SK-N-SH (cell line): ENCODE data around the gene PRKN. TPM values are rescaled to one million over a fixed set of nuclear protein-coding genes. Genes with fewer than 3 reads are reported as not detected.

Source experiments
- CTCF ChIA-PET: fragments of 300-600, 350-600 bp; formaldehyde crosslinking; extraction: SDS; loops from one replicate; lab custom pipeline; 2021; lab: Yijun Ruan, JAX
- POLR2A ChIA-PET: fragments of 350-600 bp; sonication (Branson Sonifier 250); formaldehyde crosslinking; extraction: SDS; loops from one replicate; lab custom pipeline; 2020; ENCODE audit warnings: antibody characterized with exemption, inconsistent platforms; lab: Yijun Ruan, JAX
- DNase-seq: peaks from one replicate; pipeline ENCODE4 v3.0.0; 2012
- H2AFZ ChIP-seq: fragments of 200-600 bp; sonication (generic); 2 replicates; pipeline ENCODE4 v1.8.1; 2016; ENCODE audit warnings: antibody characterized with exemption, mild to moderate bottlenecking, low read depth
- H3F3A ChIP-seq: fragments of 200-600 bp; sonication (generic); replicated peaks from 2 replicates; pipeline ENCODE3; 2016; ENCODE audit warnings: antibody characterized with exemption, mild to moderate bottlenecking; ENCODE audit not compliant: insufficient read depth
- H3K27ac ChIP-seq, 2 experiments: fragments of 200-500 bp in 1 of 2; fragments of 200-600 bp in 1 of 2; sonication (Bioruptor generic) in 1 of 2; sonication (generic), shearing (Covaris generic) in 1 of 2; 2 replicates each; pipeline versions ENCODE4 v1.5.1 to v1.6.1; 2014 to 2016; ENCODE audit warnings: low read depth in 2 of 2, inconsistent platforms in 1 of 2, low read length in 1 of 2, mild to moderate bottlenecking in 1 of 2, mixed read lengths in 1 of 2
- H3K27me3 ChIP-seq: fragments of 200-600 bp; sonication (generic), shearing (Covaris generic); 2 replicates; pipeline ENCODE4 v1.6.1; 2016; ENCODE audit warnings: mixed run types; ENCODE audit not compliant: insufficient read depth
- H3K36me3 ChIP-seq, 2 experiments: fragments of 200-500 bp in 1 of 2; fragments of 200-600 bp in 1 of 2; sonication (Bioruptor generic) in 1 of 2; sonication (generic) in 1 of 2; replicated peaks in 1 of 2; 2 replicates each; pipeline versions ENCODE3 to v1.5.1; 2014 to 2016; ENCODE audit warnings: low read length in 1 of 2, mild to moderate bottlenecking in 1 of 2; ENCODE audit not compliant: insufficient read depth in 2 of 2, control insufficient read depth in 1 of 2
- H3K4me1 ChIP-seq, 2 experiments: fragments of 200-500 bp in 1 of 2; fragments of 200-600 bp in 1 of 2; sonication (Bioruptor generic) in 1 of 2; sonication (generic), shearing (Covaris generic) in 1 of 2; 2 replicates each; pipeline versions ENCODE4 v1.5.1 to v1.6.1; 2014 to 2016; ENCODE audit warnings: low read depth in 1 of 2, low read length in 1 of 2, mixed run types in 1 of 2; ENCODE audit not compliant: insufficient read depth in 2 of 2, control insufficient read depth in 1 of 2
- H3K4me2 ChIP-seq: fragments of 200-600 bp; sonication (generic), shearing (Covaris generic); 2 replicates; pipeline ENCODE4 v1.6.1; 2017; ENCODE audit warnings: mixed run types
- H3K4me3 ChIP-seq, 2 experiments: fragments of 200-500 bp in 1 of 2; fragments of 200-600 bp in 1 of 2; sonication (Bioruptor generic) in 1 of 2; sonication (generic), shearing (Covaris generic) in 1 of 2; 2 replicates each; pipeline versions ENCODE4 v1.5.1 to v1.8.1; 2014 to 2016; ENCODE audit warnings: low read depth in 2 of 2, inconsistent platforms in 1 of 2, low read length in 1 of 2, mild to moderate bottlenecking in 1 of 2, mixed read lengths in 1 of 2, moderate library complexity in 1 of 2
- H3K79me2 ChIP-seq: fragments of 200-600 bp; sonication (generic); 2 replicates; pipeline ENCODE4 v1.8.1; 2017; ENCODE audit warnings: mild to moderate bottlenecking; ENCODE audit not compliant: insufficient read depth
- H3K9ac ChIP-seq: fragments of 200-600 bp; sonication (generic); 2 replicates; pipeline ENCODE4 v1.6.1; 2017; ENCODE audit warnings: mixed run types
- H3K9me2 ChIP-seq: fragments of 200-600 bp; sonication (generic); 2 replicates; pipeline ENCODE4 v1.6.1; 2017; ENCODE audit warnings: mixed run types
- H3K9me3 ChIP-seq: fragments of 200-600 bp; sonication (generic); 2 replicates; pipeline ENCODE4 v1.6.1; 2017; ENCODE audit warnings: mixed run types, mild to moderate bottlenecking, moderate library complexity
- H4K20me1 ChIP-seq: fragments of 200-600 bp; sonication (generic); 2 replicates; pipeline ENCODE4 v1.6.1; 2017; ENCODE audit warnings: mild to moderate bottlenecking, mixed run types; ENCODE audit not compliant: insufficient read depth
- ELF1 ChIP-seq: IDR thresholded peaks from 2 replicates; pipeline ENCODE4 v1.4.0; 2012
- EP300 ChIP-seq, 2 experiments: IDR thresholded peaks; 2 replicates each; pipeline versions ENCODE4 v1.4.0 to v1.6.1; 2012; ENCODE audit warnings: borderline replicate concordance in 1 of 2, low read depth in 1 of 2, low read length in 1 of 2
- FOXJ3 ChIP-seq: sonication (generic); formaldehyde crosslinking; IDR thresholded peaks from 2 replicates; pipeline ENCODE4 v1.5.1; 2020; ENCODE audit warnings: mild to moderate bottlenecking, missing genetic modification reagents
- FOXM1 ChIP-seq: IDR thresholded peaks from 2 replicates; pipeline ENCODE4 v1.4.0; 2012; ENCODE audit warnings: low read depth, mild to moderate bottlenecking
- GATA2 ChIP-seq: sonication (generic); formaldehyde crosslinking; IDR thresholded peaks from 2 replicates; pipeline ENCODE4 v1.5.0; 2020; ENCODE audit warnings: mild to moderate bottlenecking, missing genetic modification reagents
- JUND ChIP-seq: IDR thresholded peaks from 2 replicates; pipeline ENCODE4 v1.4.0; 2012
- MEF2A ChIP-seq: IDR thresholded peaks from 2 replicates; pipeline ENCODE4 v1.4.0; 2012; ENCODE audit warnings: low read depth, borderline replicate concordance
- NFIC ChIP-seq: IDR thresholded peaks from 2 replicates; pipeline ENCODE4 v1.4.0; 2012; ENCODE audit warnings: borderline replicate concordance
- NRF1 ChIP-seq: IDR thresholded peaks from 2 replicates; pipeline ENCODE4 v1.6.1; 2012; ENCODE audit warnings: low read depth, mild to moderate bottlenecking, low read length
- POLR2AphosphoS5 ChIP-seq: IDR thresholded peaks from 2 replicates; pipeline ENCODE4 v1.6.1; 2012; ENCODE audit warnings: low read depth, low read length
- RCOR1 ChIP-seq: fragments of 150-350 bp; IDR thresholded peaks from 2 replicates; pipeline ENCODE4 v1.6.1; 2017; ENCODE audit warnings: antibody characterized with exemption, low read length
- RFX5 ChIP-seq: IDR thresholded peaks from 2 replicates; pipeline ENCODE4 v1.6.1; 2012; ENCODE audit warnings: mild to moderate bottlenecking, improper control_type of control experiment, low read length
- SMC3 ChIP-seq: IDR thresholded peaks from 2 replicates; pipeline ENCODE4 v1.6.1; 2012; ENCODE audit warnings: low read depth, low read length, improper control_type of control experiment
- TCF12 ChIP-seq: IDR thresholded peaks from 2 replicates; pipeline ENCODE4 v1.4.0; 2012
- WGBS: methylation state at CpG from one replicate; pipeline ENCODE4 v1.1.6; 2017; ENCODE audit warnings: low lambda C conversion rate; 5-methylcytosine and 5-hydroxymethylcytosine counted together
- polyA plus RNA-seq, 3 experiments: library from polyadenylated mRNA; depleted of rRNA; stranded (reverse); fragments of >200 nt; gene quantifications; 2 replicates each; pipeline ENCODE4 v1.2.3, GENCODE V29; 2012
- TF ChIP-seq, protein P1 (sequence below): IDR thresholded peaks from 2 replicates; pipeline ENCODE4 v1.4.0; 2012; ENCODE audit warnings: low read depth, borderline replicate concordance
- TF ChIP-seq, protein P2 (sequence below): fragments of 150-350 bp; IDR thresholded peaks from 2 replicates; pipeline ENCODE4 v1.6.1; 2016; ENCODE audit warnings: mild to moderate bottlenecking, low read depth, low read length
- TF ChIP-seq, protein P3 (sequence below): IDR thresholded peaks from 2 replicates; pipeline ENCODE4; 2012
- TF ChIP-seq, protein P4 (sequence below): fragments of 150-350 bp; IDR thresholded peaks from 2 replicates; pipeline ENCODE4 v1.6.1; 2017; ENCODE audit warnings: antibody characterized with exemption, low read length, low read depth, borderline replicate concordance
- TF ChIP-seq, protein P5 (sequence below): IDR thresholded peaks from 2 replicates; pipeline ENCODE4 v1.6.1; 2012; ENCODE audit warnings: mild to moderate bottlenecking, low read depth, low read length, moderate library complexity
- TF ChIP-seq, protein P6 (sequence below): IDR thresholded peaks from 2 replicates; pipeline ENCODE4 v1.4.0; 2012; ENCODE audit warnings: low read depth, borderline replicate concordance

The PRKN gene
- polyA plus RNA-seq, 1 of the 3 experiments (the other 2 are of a cell fraction): 0.76 TPM

DNA sequence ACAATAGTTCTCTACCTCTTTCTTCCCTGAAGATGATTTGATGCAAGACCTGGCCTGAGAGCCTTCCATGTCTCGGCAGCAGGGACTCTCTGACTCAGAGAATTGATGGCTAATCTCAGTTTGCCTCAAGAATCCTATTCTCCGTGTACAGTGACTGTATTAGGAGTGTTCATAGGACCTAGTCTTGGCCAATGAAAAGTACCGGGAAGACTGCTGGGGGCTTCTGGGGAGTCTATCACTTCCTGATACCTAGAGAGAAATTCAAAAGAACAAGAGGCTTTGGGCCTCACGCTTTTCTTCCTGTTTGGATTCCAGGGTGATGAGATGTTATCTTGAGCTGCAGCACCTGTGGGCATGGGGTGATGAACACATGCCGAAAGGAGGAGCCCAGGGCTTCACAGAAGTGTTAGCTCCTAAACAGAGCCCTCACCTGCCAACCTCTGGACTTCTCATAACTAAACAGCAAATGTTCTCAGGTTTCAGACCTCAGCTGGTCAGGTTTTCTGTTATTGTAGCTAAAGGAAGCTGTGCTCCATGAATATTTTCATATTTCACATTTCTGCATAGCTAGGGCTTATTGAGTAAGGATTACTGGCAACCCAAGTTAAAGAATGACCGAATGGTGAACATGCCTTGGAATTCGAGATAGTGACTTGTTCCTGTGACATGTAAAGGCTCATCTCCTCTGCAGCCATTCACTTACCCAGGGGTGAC is 1130.6 kb downstream of the PRKN start:
- no peak for TF ChIP-seq RFX5
- no peak for TF ChIP-seq EP300 (IDR thresholded peaks at IDR 0.05; ENCODE audit: borderline replicate concordance in 1 of 2, low read depth in 1 of 2, low read length in 1 of 2)
- no peak for TF ChIP-seq POLR2AphosphoS5
- TF ChIP-seq GATA2: no peak
- TF ChIP-seq, protein P1, sequence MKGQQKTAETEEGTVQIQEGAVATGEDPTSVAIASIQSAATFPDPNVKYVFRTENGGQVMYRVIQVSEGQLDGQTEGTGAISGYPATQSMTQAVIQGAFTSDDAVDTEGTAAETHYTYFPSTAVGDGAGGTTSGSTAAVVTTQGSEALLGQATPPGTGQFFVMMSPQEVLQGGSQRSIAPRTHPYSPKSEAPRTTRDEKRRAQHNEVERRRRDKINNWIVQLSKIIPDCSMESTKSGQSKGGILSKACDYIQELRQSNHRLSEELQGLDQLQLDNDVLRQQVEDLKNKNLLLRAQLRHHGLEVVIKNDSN: no peak
- TF ChIP-seq FOXM1: no peak
- no peak for TF ChIP-seq NRF1
- no peak for TF ChIP-seq TCF12
- no peak for TF ChIP-seq NFIC
- TF ChIP-seq, protein P2, sequence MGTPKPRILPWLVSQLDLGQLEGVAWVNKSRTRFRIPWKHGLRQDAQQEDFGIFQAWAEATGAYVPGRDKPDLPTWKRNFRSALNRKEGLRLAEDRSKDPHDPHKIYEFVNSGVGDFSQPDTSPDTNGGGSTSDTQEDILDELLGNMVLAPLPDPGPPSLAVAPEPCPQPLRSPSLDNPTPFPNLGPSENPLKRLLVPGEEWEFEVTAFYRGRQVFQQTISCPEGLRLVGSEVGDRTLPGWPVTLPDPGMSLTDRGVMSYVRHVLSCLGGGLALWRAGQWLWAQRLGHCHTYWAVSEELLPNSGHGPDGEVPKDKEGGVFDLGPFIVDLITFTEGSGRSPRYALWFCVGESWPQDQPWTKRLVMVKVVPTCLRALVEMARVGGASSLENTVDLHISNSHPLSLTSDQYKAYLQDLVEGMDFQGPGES: no peak
- TF ChIP-seq, protein P3, sequence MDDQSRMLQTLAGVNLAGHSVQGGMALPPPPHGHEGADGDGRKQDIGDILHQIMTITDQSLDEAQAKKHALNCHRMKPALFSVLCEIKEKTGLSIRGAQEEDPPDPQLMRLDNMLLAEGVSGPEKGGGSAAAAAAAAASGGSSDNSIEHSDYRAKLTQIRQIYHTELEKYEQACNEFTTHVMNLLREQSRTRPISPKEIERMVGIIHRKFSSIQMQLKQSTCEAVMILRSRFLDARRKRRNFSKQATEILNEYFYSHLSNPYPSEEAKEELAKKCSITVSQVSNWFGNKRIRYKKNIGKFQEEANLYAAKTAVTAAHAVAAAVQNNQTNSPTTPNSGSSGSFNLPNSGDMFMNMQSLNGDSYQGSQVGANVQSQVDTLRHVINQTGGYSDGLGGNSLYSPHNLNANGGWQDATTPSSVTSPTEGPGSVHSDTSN: no peak
- TF ChIP-seq, protein P4, sequence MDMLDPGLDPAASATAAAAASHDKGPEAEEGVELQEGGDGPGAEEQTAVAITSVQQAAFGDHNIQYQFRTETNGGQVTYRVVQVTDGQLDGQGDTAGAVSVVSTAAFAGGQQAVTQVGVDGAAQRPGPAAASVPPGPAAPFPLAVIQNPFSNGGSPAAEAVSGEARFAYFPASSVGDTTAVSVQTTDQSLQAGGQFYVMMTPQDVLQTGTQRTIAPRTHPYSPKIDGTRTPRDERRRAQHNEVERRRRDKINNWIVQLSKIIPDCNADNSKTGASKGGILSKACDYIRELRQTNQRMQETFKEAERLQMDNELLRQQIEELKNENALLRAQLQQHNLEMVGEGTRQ: no peak
- TF ChIP-seq MEF2A: no peak
- no peak for TF ChIP-seq ELF1
- TF ChIP-seq JUND: no peak
- TF ChIP-seq, protein P5, sequence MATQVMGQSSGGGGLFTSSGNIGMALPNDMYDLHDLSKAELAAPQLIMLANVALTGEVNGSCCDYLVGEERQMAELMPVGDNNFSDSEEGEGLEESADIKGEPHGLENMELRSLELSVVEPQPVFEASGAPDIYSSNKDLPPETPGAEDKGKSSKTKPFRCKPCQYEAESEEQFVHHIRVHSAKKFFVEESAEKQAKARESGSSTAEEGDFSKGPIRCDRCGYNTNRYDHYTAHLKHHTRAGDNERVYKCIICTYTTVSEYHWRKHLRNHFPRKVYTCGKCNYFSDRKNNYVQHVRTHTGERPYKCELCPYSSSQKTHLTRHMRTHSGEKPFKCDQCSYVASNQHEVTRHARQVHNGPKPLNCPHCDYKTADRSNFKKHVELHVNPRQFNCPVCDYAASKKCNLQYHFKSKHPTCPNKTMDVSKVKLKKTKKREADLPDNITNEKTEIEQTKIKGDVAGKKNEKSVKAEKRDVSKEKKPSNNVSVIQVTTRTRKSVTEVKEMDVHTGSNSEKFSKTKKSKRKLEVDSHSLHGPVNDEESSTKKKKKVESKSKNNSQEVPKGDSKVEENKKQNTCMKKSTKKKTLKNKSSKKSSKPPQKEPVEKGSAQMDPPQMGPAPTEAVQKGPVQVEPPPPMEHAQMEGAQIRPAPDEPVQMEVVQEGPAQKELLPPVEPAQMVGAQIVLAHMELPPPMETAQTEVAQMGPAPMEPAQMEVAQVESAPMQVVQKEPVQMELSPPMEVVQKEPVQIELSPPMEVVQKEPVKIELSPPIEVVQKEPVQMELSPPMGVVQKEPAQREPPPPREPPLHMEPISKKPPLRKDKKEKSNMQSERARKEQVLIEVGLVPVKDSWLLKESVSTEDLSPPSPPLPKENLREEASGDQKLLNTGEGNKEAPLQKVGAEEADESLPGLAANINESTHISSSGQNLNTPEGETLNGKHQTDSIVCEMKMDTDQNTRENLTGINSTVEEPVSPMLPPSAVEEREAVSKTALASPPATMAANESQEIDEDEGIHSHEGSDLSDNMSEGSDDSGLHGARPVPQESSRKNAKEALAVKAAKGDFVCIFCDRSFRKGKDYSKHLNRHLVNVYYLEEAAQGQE: no peak
- no peak for TF ChIP-seq SMC3
- TF ChIP-seq RCOR1: no peak
- no peak for TF ChIP-seq FOXJ3 (CRISPR knock-in tag)
- TF ChIP-seq, protein P6, sequence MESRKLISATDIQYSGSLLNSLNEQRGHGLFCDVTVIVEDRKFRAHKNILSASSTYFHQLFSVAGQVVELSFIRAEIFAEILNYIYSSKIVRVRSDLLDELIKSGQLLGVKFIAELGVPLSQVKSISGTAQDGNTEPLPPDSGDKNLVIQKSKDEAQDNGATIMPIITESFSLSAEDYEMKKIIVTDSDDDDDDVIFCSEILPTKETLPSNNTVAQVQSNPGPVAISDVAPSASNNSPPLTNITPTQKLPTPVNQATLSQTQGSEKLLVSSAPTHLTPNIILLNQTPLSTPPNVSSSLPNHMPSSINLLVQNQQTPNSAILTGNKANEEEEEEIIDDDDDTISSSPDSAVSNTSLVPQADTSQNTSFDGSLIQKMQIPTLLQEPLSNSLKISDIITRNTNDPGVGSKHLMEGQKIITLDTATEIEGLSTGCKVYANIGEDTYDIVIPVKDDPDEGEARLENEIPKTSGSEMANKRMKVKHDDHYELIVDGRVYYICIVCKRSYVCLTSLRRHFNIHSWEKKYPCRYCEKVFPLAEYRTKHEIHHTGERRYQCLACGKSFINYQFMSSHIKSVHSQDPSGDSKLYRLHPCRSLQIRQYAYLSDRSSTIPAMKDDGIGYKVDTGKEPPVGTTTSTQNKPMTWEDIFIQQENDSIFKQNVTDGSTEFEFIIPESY: no peak
- H3K27me3 ChIP-seq: no peaks in the 10 kb centered on the region
- no peaks in the 10 kb centered on the region for H3K4me1 ChIP-seq
- H3K4me3 ChIP-seq: no peak overlapping the region
- no peak overlapping the region for H3K27ac ChIP-seq
- no peaks in the 10 kb centered on the region for H3K9me3 ChIP-seq
- H2AFZ ChIP-seq: no peak overlapping the region
- no peaks in the 10 kb centered on the region for H3F3A ChIP-seq
- H3K36me3 ChIP-seq: no peaks in the 10 kb centered on the region
- H3K9me2 ChIP-seq: no peaks in the 10 kb centered on the region
- no peak for DNase-seq
- H3K79me2 ChIP-seq: no peaks in the 10 kb centered on the region
- ChIA-PET POLR2A (no interaction called here), CTCF (interaction anchor here (1.3 kb wide), 1 partner anchor 9 kb away, joined by 3 read pairs; no protein-coding TSS in a partner anchor)
- H3K4me2 ChIP-seq: no peak overlapping the region
- H3K9ac ChIP-seq: no peak overlapping the region
- H4K20me1 ChIP-seq: no peaks in the 10 kb centered on the region
- WGBS: 41% methylated on average over 7 of the region's 7 CpGs
